Large intestine (tissue), 3 donors: ENCODE data around the gene CCDC107. TPM values are rescaled to one million over a fixed set of nuclear protein-coding genes. Genes with fewer than 3 reads are reported as not detected.

Experiments used
- DNase-seq, 2 donors: peaks; one replicate each; pipeline versions ENCODE4 v3.0.0 to v3.0.0-alpha.2; 2013
- H3K27ac ChIP-seq: one replicate; pipeline ENCODE4 v1.5.1; 2013; ENCODE audit warnings: low read length
- H3K27me3 ChIP-seq: 2 replicates; pipeline ENCODE4 v1.6.1; 2013; ENCODE audit warnings: low read length; ENCODE audit not compliant: control insufficient read depth, insufficient read depth
- H3K36me3 ChIP-seq: 2 replicates; pipeline ENCODE4 v1.6.1; 2013; ENCODE audit warnings: low read length; ENCODE audit not compliant: control insufficient read depth, insufficient read depth
- H3K4me1 ChIP-seq: one replicate; pipeline ENCODE4 v1.6.1; 2013; ENCODE audit warnings: low read length; ENCODE audit not compliant: control insufficient read depth, insufficient read depth
- H3K4me3 ChIP-seq: one replicate; pipeline ENCODE4 v1.5.1; 2013; ENCODE audit warnings: low read length
- H3K9me3 ChIP-seq: one replicate; pipeline ENCODE4 v1.6.1; 2013; ENCODE audit warnings: mild to moderate bottlenecking, low read depth, low read length, moderate library complexity; ENCODE audit not compliant: control insufficient read depth
- WGBS: methylation state at CpG from one replicate; pipeline ENCODE4 v1.1.5; 2013; ENCODE audit warnings: low lambda C conversion rate; ENCODE audit not compliant: insufficient coverage; 5-methylcytosine and 5-hydroxymethylcytosine counted together
- polyA plus RNA-seq: library from polyadenylated mRNA; unstranded; fragments of 120-200 nt; gene quantifications from one replicate; pipeline ENCODE4 v1.2.1, GENCODE V29; 2013

The CCDC107 gene
- polyA plus RNA-seq, 1 donor: 17.6 TPM

GRCh38 chr9:35673132-35674024, 15.3 kb downstream of the CCDC107 start, which contains the start of gene CA9:
Gene CA9 (plus strand): TSS chr9:35673928. CDS start chr9:35673960, 32 bp downstream.
- no peaks in the 10 kb centered on the region for H3K9me3 ChIP-seq
- H3K27ac ChIP-seq: no peak within 1 kb of the TSS
- no peak for DNase-seq
- 71% methylated on average over 1 of the region's 10 CpGs for WGBS
- H3K27me3 ChIP-seq: peaks cover 7% of the 10 kb centered on the region
- H3K4me3 ChIP-seq: no peak within 1 kb of the TSS
- H3K36me3 ChIP-seq: no peaks in the 10 kb centered on the region
- peaks cover 28% of the 10 kb centered on the region for H3K4me1 ChIP-seq

- H3K27me3 ChIP-seq: peaks cover 7% of the 10 kb centered on the region
- peaks cover 23% of the 10 kb centered on the region for H3K4me1 ChIP-seq
- H3K27ac ChIP-seq: no peak overlapping the region
- no peaks in the 10 kb centered on the region for H3K9me3 ChIP-seq
- WGBS: no CpG with 5 or more reads among the region's 3 CpGs
- H3K36me3 ChIP-seq: no peaks in the 10 kb centered on the region
- no peak overlapping the region for H3K4me3 ChIP-seq
- no peak for DNase-seq
These were observed 15.9 kb downstream of the CCDC107 start for GRCh38 chr9:35674025-35674361.

- Histone ChIP-seq H3K27ac (no peak overlapping the region), H3K27me3 (peaks cover 7% of the 10 kb centered on the region), H3K4me3 (peak overlapping the region; percentile 55), H3K9me3 (no peaks in the 10 kb centered on the region), H3K36me3 (no peaks in the 10 kb centered on the region), H3K4me1 (peaks cover 13% of the 10 kb centered on the region)
- no CpG with 5 or more reads among the region's 13 CpGs for WGBS
- peak in 1 of 2 donors; percentile 21 for DNase-seq
These were observed 17.1 kb downstream of the CCDC107 start for GRCh38 chr9:35675204-35675603.

- Histone ChIP-seq H3K4me3 (peak overlapping the region; percentile 55), H3K9me3 (no peaks in the 10 kb centered on the region), H3K4me1 (peaks cover 13% of the 10 kb centered on the region), H3K36me3 (no peaks in the 10 kb centered on the region), H3K27ac (no peak overlapping the region), H3K27me3 (peaks cover 7% of the 10 kb centered on the region)
- DNase-seq: peak; percentile 47 to 50
- WGBS: no CpG with 5 or more reads among the region's 51 CpGs
These were observed 17.8 kb downstream of the CCDC107 start for GRCh38 chr9:35675732-35676392.

- no peak overlapping the region for H3K27ac ChIP-seq
These were observed 21.0 kb downstream of the CCDC107 start for GRCh38 chr9:35679091-35679490.

GRCh38 chr9:35679766-35680330, 21.8 kb downstream of the CCDC107 start:
- no peak overlapping the region for H3K27ac ChIP-seq
- H3K36me3 ChIP-seq: peaks cover 26% of the 10 kb centered on the region
- H3K9me3 ChIP-seq: no peaks in the 10 kb centered on the region
- 67% methylated on average over 1 of the region's 8 CpGs for whole genome bisulfite sequencing
- no peak for DNase-seq
- H3K4me1 ChIP-seq: peaks cover 13% of the 10 kb centered on the region
- peaks cover 7% of the 10 kb centered on the region for H3K27me3 ChIP-seq
- H3K4me3 ChIP-seq: no peak overlapping the region

More at GRCh38 chr9:35679091-35679490, 21.0 kb downstream of the CCDC107 start:
- no peak for DNase-seq
- H3K4me1 ChIP-seq: peaks cover 13% of the 10 kb centered on the region
- H3K4me3 ChIP-seq: no peak overlapping the region
- 100% methylated on average over 2 of the region's 5 CpGs for WGBS
- H3K27me3 ChIP-seq: peaks cover 7% of the 10 kb centered on the region
- H3K9me3 ChIP-seq: no peaks in the 10 kb centered on the region
- H3K36me3 ChIP-seq: peaks cover 19% of the 10 kb centered on the region

- no CpG with 5 or more reads among the region's 15 CpGs for WGBS
- Histone ChIP-seq H3K4me1 (peaks cover 9% of the 10 kb centered on the region), H3K36me3 (peaks cover 32% of the 10 kb centered on the region), H3K27ac (no peak overlapping the region), H3K9me3 (peaks cover 4% of the 10 kb centered on the region), H3K4me3 (no peak overlapping the region), H3K27me3 (peaks cover 7% of the 10 kb centered on the region)
- DNase-seq: no peak
These were observed 22.4 kb downstream of the CCDC107 start for GRCh38 chr9:35680331-35681105.

GRCh38 chr9:35681341-35682002, 23.4 kb downstream of the CCDC107 start:
- H3K4me3 ChIP-seq: no peak overlapping the region
- H3K27ac ChIP-seq: no peak overlapping the region
- H3K4me1 ChIP-seq: peaks cover under 1% of the 10 kb centered on the region
- DNase-seq: no peak
- H3K36me3 ChIP-seq: peaks cover 35% of the 10 kb centered on the region
- peaks cover 6% of the 10 kb centered on the region for H3K9me3 ChIP-seq
- WGBS: no CpG with 5 or more reads among the region's 3 CpGs
- H3K27me3 ChIP-seq: peaks cover under 1% of the 10 kb centered on the region

GRCh38 chr9:35682051-35682450, 24.0 kb downstream of the CCDC107 start:
- DNase-seq: no peak
- H3K4me1 ChIP-seq: no peaks in the 10 kb centered on the region
- H3K9me3 ChIP-seq: peaks cover 6% of the 10 kb centered on the region
- H3K36me3 ChIP-seq: peaks cover 38% of the 10 kb centered on the region
- H3K4me3 ChIP-seq: no peak overlapping the region
- H3K27me3 ChIP-seq: no peaks in the 10 kb centered on the region
- WGBS: no CpG with 5 or more reads among the region's 6 CpGs
- H3K27ac ChIP-seq: no peak overlapping the region
